Cardiac septum (tissue), 1 donor: ENCODE measurements around the gene DNAJB8. TPM values are rescaled to one million over a fixed set of nuclear protein-coding genes. Genes with fewer than 3 reads are reported as not detected.

ENCODE experiments used
- DNase-seq: peaks from one replicate; pipeline ENCODE4 v3.0.0-alpha.2; 2020; ENCODE audit warnings: low spot score
- intact Hi-C: fragments of 100-400 bp; cut with DNase I; formaldehyde crosslinking; loops from one replicate; pipeline ENCODE4 v1.14.0; 2022
- total RNA-seq: library from RNA; stranded (reverse); fragmentation: NEBNext Ultra II Directional; extraction: Animal tissue kit (Norgen Biotek cat#: 25700); gene quantifications from one replicate; pipeline ENCODE4 v1.2.1, GENCODE V29; 2021
- donor health status: DM: no; HTN: no; CAD: no.

DNAJB8 gene
- total RNA-seq, 1 donor from 2014 or later, result not detected

- no peak for DNase-seq
These were observed 5.9 kb upstream of the DNAJB8 start for GRCh38 chr3:128472449-128473179.

GRCh38 chr3:128471720-128472119, 5.0 kb upstream of the DNAJB8 start:
- intact Hi-C loops, result no loop called here

More at GRCh38 chr3:128472449-128473179, 5.9 kb upstream of the DNAJB8 start:
- intact Hi-C loops, result no loop called here

GRCh38 chr3:128471110-128471509, 4.4 kb upstream of the DNAJB8 start:
- intact Hi-C loops, result no loop called here
- no peak for DNase-seq

More at GRCh38 chr3:128471720-128472119, 5.0 kb upstream of the DNAJB8 start:
- no peak for DNase-seq

GRCh38 chr3:128470134-128470899, 3.6 kb upstream of the DNAJB8 start:
- no peak for DNase-seq
- intact Hi-C loops, result no loop called here

- intact Hi-C loops, result no loop called here
These were observed 2.9 kb upstream of the DNAJB8 start for GRCh38 chr3:128469556-128469955.

GRCh38 chr3:128468791-128469527, 2.3 kb upstream of the DNAJB8 start:
- intact Hi-C loops, result no loop called here
- no peak for DNase-seq

More at GRCh38 chr3:128469556-128469955, 2.9 kb upstream of the DNAJB8 start:
- no peak for DNase-seq

- DNase-seq, result no peak
- intact Hi-C loops, result no loop called here
These were observed 1.6 kb upstream of the DNAJB8 start for GRCh38 chr3:128468285-128468790.

GRCh38 chr3:128464702-128465101, 2.0 kb downstream of the DNAJB8 start:
- intact Hi-C loops, result no loop called here
- no peak for DNase-seq

GRCh38 chr3:128464188-128464587, 2.5 kb downstream of the DNAJB8 start:
- intact Hi-C loops, result no loop called here
- no peak for DNase-seq

- DNase-seq, result no peak
- intact Hi-C loops, result no loop called here
These were observed 2.9 kb downstream of the DNAJB8 start for GRCh38 chr3:128463771-128464170.

- intact Hi-C loops, result no loop called here
- no peak for DNase-seq
These were observed 3.3 kb downstream of the DNAJB8 start for GRCh38 chr3:128463354-128463753.

GRCh38 chr3:128462931-128463330, 3.8 kb downstream of the DNAJB8 start:
- intact Hi-C loops, result no loop called here
- no peak for DNase-seq

- intact Hi-C loops, result no loop called here
- no peak for DNase-seq
These were observed 4.3 kb downstream of the DNAJB8 start for GRCh38 chr3:128462341-128462910.

- no peak for DNase-seq
- intact Hi-C loops, result no loop called here
These were observed 5.0 kb downstream of the DNAJB8 start for GRCh38 chr3:128461731-128462130.

- DNase-seq, result no peak
- intact Hi-C loops, result no loop called here
These were observed 7.2 kb downstream of the DNAJB8 start for GRCh38 chr3:128459461-128459820.

- DNase-seq, result no peak
- intact Hi-C loops, result no loop called here
These were observed 7.8 kb downstream of the DNAJB8 start for GRCh38 chr3:128458746-128459460.

GRCh38 chr3:128457937-128458336, 8.8 kb downstream of the DNAJB8 start:
- intact Hi-C loops, result no loop called here
- no peak for DNase-seq

- intact Hi-C loops, result no loop called here
- DNase-seq, result no peak
These were observed 9.6 kb downstream of the DNAJB8 start for GRCh38 chr3:128456776-128457715.
